Cardiac muscle cell (in vitro differentiated cells and primary cell): ENCODE results near the gene NPAS3. TPM values are rescaled to one million over a fixed set of nuclear protein-coding genes. Genes with fewer than 3 reads are reported as not detected.

ENCODE experiments used
- DNase-seq, 2 donors: peaks; one replicate each; pipeline versions ENCODE4 v3.0.0 to v3.0.0-alpha.2; 2010 to 2017; ENCODE audit warnings: low read depth in 1 of 2, low spot score in 1 of 2
- H3K27ac ChIP-seq: fragments of 200-600 bp; sonication (generic); 2 replicates; pipeline ENCODE4 v1.5.1; 2016
- H3K27me3 ChIP-seq: fragments of 200-600 bp; sonication (generic); 2 replicates; pipeline ENCODE4 v1.6.0; 2016; ENCODE audit warnings: control low read depth
- H3K36me3 ChIP-seq: fragments of 200-600 bp; sonication (generic); 2 replicates; pipeline ENCODE4 v1.5.1; 2016; ENCODE audit warnings: control low read depth
- H3K4me1 ChIP-seq: fragments of 200-600 bp; sonication (generic); 2 replicates; pipeline ENCODE4 v1.8.1; 2017; ENCODE audit warnings: low read depth, mild to moderate bottlenecking, mixed run types
- H3K4me3 ChIP-seq: fragments of 200-600 bp; sonication (generic); 2 replicates; pipeline ENCODE4 v1.5.1; 2016; ENCODE audit warnings: mild to moderate bottlenecking
- H3K9me3 ChIP-seq: fragments of 200-600 bp; sonication (generic); 2 replicates; pipeline ENCODE4 v1.5.1; 2017; ENCODE audit warnings: low read depth, mild to moderate bottlenecking, control low read depth
- polyA plus RNA-seq: library from polyadenylated mRNA; unstranded; fragments of >200 nt; fragmentation: Nextera tagmentation; extraction: Ambion mirVana; gene quantifications from 2 replicates; pipeline ENCODE4 v1.2.1, GENCODE V29; 2016
- total RNA-seq: library from RNA; depleted of rRNA; stranded (reverse); fragments of >200 nt; gene quantifications from 2 replicates; pipeline ENCODE4 v1.2.3, GENCODE V29; 2016
- TF ChIP-seq, protein P1 (sequence below): IDR thresholded peaks from 2 replicates; pipeline ENCODE4 v1.5.1; 2012; ENCODE audit warnings: low read depth, mild to moderate bottlenecking, low read length

NPAS3 gene
- total and polyA plus RNA-seq, 2 experiments from 2014 or later: 0.18 TPM

DNA sequence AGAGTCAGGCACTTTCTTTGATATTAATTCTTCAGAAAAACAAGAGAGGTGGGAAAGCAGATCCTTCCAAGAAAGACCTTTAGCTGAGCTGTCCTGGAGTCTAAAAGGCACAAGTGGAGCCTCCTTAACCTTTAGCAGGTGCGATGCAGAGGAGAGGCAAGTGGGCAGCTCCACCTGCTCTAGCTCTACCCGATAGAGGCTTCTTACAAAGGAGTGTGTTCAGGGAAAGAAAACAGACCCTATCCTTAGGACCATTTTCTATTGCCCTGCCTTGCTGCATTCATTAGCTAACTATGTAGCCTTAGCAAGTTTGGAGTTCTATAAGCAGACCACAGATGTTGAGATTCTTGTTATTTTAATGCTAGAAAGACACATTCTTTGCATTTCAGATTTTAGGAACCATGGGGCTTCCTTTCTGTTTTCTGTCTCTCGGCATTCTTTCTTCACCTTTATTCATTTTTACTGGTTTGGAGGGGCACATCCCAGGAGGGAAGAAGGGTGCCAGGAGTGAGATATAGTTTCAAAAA, 797.7 kb downstream of the NPAS3 start:
- no peak overlapping the region for H3K27ac ChIP-seq
- DNase-seq: no peak
- TF ChIP-seq, protein P1, sequence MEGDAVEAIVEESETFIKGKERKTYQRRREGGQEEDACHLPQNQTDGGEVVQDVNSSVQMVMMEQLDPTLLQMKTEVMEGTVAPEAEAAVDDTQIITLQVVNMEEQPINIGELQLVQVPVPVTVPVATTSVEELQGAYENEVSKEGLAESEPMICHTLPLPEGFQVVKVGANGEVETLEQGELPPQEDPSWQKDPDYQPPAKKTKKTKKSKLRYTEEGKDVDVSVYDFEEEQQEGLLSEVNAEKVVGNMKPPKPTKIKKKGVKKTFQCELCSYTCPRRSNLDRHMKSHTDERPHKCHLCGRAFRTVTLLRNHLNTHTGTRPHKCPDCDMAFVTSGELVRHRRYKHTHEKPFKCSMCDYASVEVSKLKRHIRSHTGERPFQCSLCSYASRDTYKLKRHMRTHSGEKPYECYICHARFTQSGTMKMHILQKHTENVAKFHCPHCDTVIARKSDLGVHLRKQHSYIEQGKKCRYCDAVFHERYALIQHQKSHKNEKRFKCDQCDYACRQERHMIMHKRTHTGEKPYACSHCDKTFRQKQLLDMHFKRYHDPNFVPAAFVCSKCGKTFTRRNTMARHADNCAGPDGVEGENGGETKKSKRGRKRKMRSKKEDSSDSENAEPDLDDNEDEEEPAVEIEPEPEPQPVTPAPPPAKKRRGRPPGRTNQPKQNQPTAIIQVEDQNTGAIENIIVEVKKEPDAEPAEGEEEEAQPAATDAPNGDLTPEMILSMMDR: no peak
- H3K36me3 ChIP-seq: no peaks in the 10 kb centered on the region
- no peaks in the 10 kb centered on the region for H3K4me1 ChIP-seq
- no peaks in the 10 kb centered on the region for H3K9me3 ChIP-seq
- no peak overlapping the region for H3K4me3 ChIP-seq
- no peaks in the 10 kb centered on the region for H3K27me3 ChIP-seq

DNA sequence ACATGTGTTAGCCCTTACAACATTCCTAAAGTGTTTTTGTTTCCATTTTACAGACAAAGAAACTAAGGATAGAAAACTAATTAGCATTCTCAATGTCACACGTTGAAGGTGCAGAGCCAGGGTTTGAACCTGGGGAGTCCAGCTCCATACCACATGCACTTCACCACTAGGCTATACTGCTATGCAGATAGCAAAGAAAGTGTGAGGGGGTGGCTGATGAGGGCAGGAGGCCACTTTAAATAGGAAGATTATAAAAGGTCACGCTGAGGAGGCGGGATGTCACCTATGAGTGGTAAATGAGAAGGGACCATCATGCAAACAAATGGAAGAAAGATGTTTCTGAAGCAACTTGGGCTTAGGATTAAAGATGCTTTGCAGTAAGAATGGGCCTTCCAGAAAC, 798.3 kb downstream of the NPAS3 start:
- Histone ChIP-seq H3K9me3 (no peaks in the 10 kb centered on the region), H3K27me3 (no peaks in the 10 kb centered on the region), H3K4me1 (no peaks in the 10 kb centered on the region), H3K4me3 (no peak overlapping the region), H3K36me3 (no peaks in the 10 kb centered on the region), H3K27ac (no peak overlapping the region)
- TF ChIP-seq, protein P1: no peak
- DNase-seq: no peak

DNA sequence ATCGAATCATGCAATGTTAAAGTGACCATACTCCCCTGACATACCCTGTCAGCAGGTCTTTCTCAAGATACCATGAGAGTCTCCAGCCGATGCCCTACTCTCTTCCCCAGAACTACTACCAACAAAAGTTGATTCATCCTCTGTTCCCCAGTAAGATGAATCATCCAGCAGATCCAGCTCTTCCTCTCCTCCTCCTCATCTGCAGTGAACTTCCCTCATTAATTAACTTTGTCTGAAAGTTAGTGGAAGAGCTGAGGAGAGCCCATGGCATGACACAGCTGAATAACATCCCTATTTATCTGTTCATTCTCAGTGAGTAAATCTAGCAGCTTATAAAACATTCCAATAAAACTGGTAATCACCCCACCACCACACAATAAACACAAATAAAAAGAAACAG, 798.8 kb downstream of the NPAS3 start:
- Histone ChIP-seq H3K27me3 (no peaks in the 10 kb centered on the region), H3K4me1 (no peaks in the 10 kb centered on the region), H3K27ac (no peak overlapping the region), H3K4me3 (no peak overlapping the region), H3K9me3 (no peaks in the 10 kb centered on the region), H3K36me3 (no peaks in the 10 kb centered on the region)
- peak in 1 of 2 donors; percentile 43 for DNase-seq
- TF ChIP-seq, protein P1: no peak

DNA sequence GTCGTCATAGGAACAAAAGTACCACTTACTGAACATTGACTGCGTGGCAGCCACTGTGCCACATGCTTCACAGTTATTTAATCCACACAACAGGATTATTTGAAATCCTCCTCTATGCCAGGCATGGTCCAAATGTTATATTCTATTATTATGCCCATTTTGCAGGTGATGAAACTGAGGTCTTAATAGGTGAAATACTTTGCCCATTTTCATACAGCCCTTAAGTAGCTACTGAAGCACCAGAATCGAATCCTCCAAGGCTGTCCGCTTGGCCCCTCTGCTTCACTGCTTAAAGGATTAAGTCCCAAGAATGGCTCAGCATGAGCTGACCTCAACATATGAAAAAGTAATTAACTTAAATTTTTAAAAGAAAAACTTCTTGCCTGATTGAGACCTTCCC, 799.4 kb downstream of the NPAS3 start:
- TF ChIP-seq, protein P1: no peak
- Histone ChIP-seq H3K36me3 (no peaks in the 10 kb centered on the region), H3K4me3 (no peak overlapping the region), H3K27me3 (no peaks in the 10 kb centered on the region), H3K4me1 (no peaks in the 10 kb centered on the region), H3K9me3 (no peaks in the 10 kb centered on the region), H3K27ac (no peak overlapping the region)
- DNase-seq: no peak

DNA sequence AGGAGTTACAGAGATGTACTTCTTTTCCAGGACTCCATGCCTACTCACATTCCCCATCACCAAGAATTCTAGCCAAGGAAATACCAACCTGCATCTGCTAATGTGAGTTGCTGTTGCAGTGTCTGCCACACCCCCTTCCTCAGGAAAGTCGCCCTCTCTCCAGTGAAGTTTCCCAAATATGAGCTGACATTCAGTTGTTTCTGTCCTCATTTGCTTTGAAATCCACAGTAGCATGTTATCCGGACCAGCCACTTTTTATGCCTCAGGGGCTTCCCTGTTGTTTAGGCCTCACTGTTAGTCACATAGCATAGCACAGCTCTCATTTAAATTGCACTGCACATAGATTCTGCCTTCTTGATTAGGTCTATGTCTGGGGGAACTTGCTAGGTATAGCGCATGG, 799.8 kb downstream of the NPAS3 start:
- no peak for DNase-seq
- Histone ChIP-seq H3K4me3 (no peak overlapping the region), H3K9me3 (no peaks in the 10 kb centered on the region), H3K27me3 (no peaks in the 10 kb centered on the region), H3K36me3 (no peaks in the 10 kb centered on the region), H3K27ac (no peak overlapping the region), H3K4me1 (no peaks in the 10 kb centered on the region)
- TF ChIP-seq, protein P1: no peak

DNA sequence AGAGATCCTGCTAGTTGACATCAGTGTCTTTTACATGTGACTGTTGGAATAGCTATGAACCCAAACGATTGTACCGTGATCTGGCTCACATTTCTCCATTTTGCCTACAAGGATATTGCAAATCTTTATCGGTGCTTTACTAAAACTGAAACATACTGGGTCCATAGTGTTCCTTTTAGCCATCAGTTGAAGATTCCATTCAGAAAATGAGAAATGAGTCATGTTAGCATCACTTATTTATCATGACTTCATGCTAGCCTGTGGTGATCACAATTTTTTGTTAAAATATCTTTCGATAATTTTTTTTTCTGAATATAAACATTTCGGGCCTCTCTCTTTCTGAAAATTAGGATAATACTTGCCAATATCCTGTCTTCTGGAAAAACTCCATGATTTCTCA, 801.9 kb downstream of the NPAS3 start:
- H3K27ac ChIP-seq: no peak overlapping the region
- no peaks in the 10 kb centered on the region for H3K4me1 ChIP-seq
- TF ChIP-seq, protein P1: no peak
- H3K27me3 ChIP-seq: no peaks in the 10 kb centered on the region
- no peak for DNase-seq
- H3K9me3 ChIP-seq: no peaks in the 10 kb centered on the region
- H3K36me3 ChIP-seq: no peaks in the 10 kb centered on the region
- H3K4me3 ChIP-seq: no peak overlapping the region
